Measurements from ENCODE around the gene ANKS1B. TPM values are rescaled to one million over a fixed set of nuclear protein-coding genes. Genes with fewer than 3 reads are reported as not detected.
"Not testable (repeated sequence)": the region's sequence is repeated elsewhere in the genome, so short reads cannot be mapped to it uniquely, and the experiment has no call there.

Gene ANKS1B
- total RNA-seq, 1 experiment from 2014 or later, result 9.7 TPM

GRCh38 chr12:99598785-99599184 lies 386.0 kb downstream of the ANKS1B start:
- ATAC-seq, result no peak
- no peak for DNase-seq (ENCODE audit: low read depth, low spot score)
- ChIA-PET CTCF (no interaction called here), POLR2A (no interaction called here)
- no peaks in the 10 kb centered on the region for H3K27me3 ChIP-seq (ENCODE audit: control insufficient read depth, insufficient read depth, low read length)
- H3K36me3 ChIP-seq (ENCODE audit: control insufficient read depth, insufficient read depth, low read length), result no peaks in the 10 kb centered on the region; the same call in 1 of the 2 replicates
- TF ChIP-seq TCF7L2 (IDR thresholded peaks at IDR 0.05; ENCODE audit: low read depth, low read length) (no peak), REST (IDR thresholded peaks at IDR 0.05; ENCODE audit: insufficient read depth in 1 of 2, low read depth in 2 of 2, low read length in 1 of 2) (no peak), POLR2AphosphoS5 (IDR thresholded peaks at IDR 0.05; ENCODE audit: low read depth, low read length) (no peak), SIN3A (IDR thresholded peaks at IDR 0.05; ENCODE audit: borderline replicate concordance, insufficient read depth, low read depth, low read length) (no peak)
- TF ChIP-seq, protein P1, sequence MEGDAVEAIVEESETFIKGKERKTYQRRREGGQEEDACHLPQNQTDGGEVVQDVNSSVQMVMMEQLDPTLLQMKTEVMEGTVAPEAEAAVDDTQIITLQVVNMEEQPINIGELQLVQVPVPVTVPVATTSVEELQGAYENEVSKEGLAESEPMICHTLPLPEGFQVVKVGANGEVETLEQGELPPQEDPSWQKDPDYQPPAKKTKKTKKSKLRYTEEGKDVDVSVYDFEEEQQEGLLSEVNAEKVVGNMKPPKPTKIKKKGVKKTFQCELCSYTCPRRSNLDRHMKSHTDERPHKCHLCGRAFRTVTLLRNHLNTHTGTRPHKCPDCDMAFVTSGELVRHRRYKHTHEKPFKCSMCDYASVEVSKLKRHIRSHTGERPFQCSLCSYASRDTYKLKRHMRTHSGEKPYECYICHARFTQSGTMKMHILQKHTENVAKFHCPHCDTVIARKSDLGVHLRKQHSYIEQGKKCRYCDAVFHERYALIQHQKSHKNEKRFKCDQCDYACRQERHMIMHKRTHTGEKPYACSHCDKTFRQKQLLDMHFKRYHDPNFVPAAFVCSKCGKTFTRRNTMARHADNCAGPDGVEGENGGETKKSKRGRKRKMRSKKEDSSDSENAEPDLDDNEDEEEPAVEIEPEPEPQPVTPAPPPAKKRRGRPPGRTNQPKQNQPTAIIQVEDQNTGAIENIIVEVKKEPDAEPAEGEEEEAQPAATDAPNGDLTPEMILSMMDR (IDR thresholded peaks at IDR 0.05), result no peak
- no peak overlapping the region for H3K4me3 ChIP-seq (ENCODE audit: low read depth in 2 of 2, low read length in 2 of 2)
- intact Hi-C loops (cut with micrococcal nuclease; ENCODE audit: unreplicated experiment), result no loop called here
- H3K9me3 ChIP-seq (ENCODE audit: control insufficient read depth, insufficient read depth, low read depth, low read length), result no peaks in the 10 kb centered on the region; the same call in 1 of the 2 replicates
- no peak overlapping the region for H3K27ac ChIP-seq (ENCODE audit: low read length)
- BruUV-seq (replicated peaks), result no TSS peak
- no peaks in the 10 kb centered on the region for H3K4me1 ChIP-seq (ENCODE audit: control insufficient read depth, insufficient read depth, low read length)
- in situ Hi-C loops (cut with HindIII; ENCODE audit: low pct_unique_long_range_greater_than_20kb, low sequenced_read_pairs), result no loop called here

DNA sequence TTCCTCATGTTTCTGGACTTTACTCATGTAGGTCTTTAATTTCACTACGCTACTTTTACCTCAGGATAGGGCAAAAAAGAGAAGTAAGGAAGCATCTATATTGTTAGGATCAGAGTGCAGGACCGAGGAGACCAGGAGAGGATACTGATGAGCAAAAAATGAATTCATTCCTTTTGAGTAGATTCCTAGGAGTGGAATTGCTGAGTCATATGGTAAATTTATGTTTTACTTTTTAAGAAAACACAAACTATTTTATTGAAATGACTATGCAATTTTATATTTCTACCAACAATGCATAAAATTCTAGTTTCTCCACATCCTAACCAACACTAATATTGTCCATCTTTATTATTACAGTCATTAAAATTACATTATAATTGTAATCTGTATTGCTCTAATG lies 388.0 kb downstream of the ANKS1B start:
- DNase-seq (ENCODE audit: low read depth, low spot score) (no peak), ATAC-seq (no peak)
- TF ChIP-seq TCF7L2 (IDR thresholded peaks at IDR 0.05; ENCODE audit: low read depth, low read length), result no peak
- no peaks in the 10 kb centered on the region; the same call in 1 of the 2 replicates for H3K9me3 ChIP-seq (ENCODE audit: control insufficient read depth, insufficient read depth, low read depth, low read length)
- in situ Hi-C loops (cut with HindIII; ENCODE audit: low pct_unique_long_range_greater_than_20kb, low sequenced_read_pairs) (no loop called here), intact Hi-C loops (cut with micrococcal nuclease; ENCODE audit: unreplicated experiment) (no loop called here)
- POLR2A ChIA-PET, result no interaction called here
- H3K4me1 ChIP-seq (ENCODE audit: control insufficient read depth, insufficient read depth, low read length), result no peaks in the 10 kb centered on the region
- H3K27ac ChIP-seq (ENCODE audit: low read length), result no peak overlapping the region
- H3K27me3 ChIP-seq (ENCODE audit: control insufficient read depth, insufficient read depth, low read length), result no peaks in the 10 kb centered on the region
- BruUV-seq (replicated peaks), result no TSS peak
- no peak overlapping the region for H3K4me3 ChIP-seq (ENCODE audit: low read depth in 2 of 2, low read length in 2 of 2)
- CTCF ChIA-PET, result no interaction called here
- no peaks in the 10 kb centered on the region; the same call in 1 of the 2 replicates for H3K36me3 ChIP-seq (ENCODE audit: control insufficient read depth, insufficient read depth, low read length)

DNA sequence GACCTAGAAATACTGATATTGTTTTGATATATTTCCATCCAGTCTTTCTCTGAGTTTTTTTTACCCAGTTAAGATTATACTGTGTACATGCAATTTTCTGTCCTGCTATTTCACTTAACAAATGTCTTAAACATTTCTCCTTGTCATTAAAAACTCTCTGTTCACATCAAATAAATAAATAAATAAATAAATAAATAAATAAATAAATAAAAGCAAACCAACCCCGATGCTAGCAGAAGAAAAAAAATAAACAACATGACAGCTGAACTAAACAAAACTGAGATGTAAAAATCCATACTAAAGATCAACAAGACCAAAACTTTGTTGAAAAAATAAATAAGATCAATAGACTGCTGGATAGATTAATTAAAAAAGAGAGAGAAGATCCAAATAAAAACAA lies 407.6 kb downstream of the ANKS1B start:
- H3K9me3 ChIP-seq (ENCODE audit: control insufficient read depth, insufficient read depth, low read depth, low read length); H3K27ac ChIP-seq (ENCODE audit: low read length); H3K4me3 ChIP-seq (ENCODE audit: low read depth in 2 of 2, low read length in 2 of 2); DNase-seq (ENCODE audit: low read depth, low spot score); BruUV-seq (replicated peaks); ATAC-seq; H3K36me3 ChIP-seq (ENCODE audit: control insufficient read depth, insufficient read depth, low read length); H3K27me3 ChIP-seq (ENCODE audit: control insufficient read depth, insufficient read depth, low read length); in situ Hi-C loops (cut with HindIII; ENCODE audit: low pct_unique_long_range_greater_than_20kb, low sequenced_read_pairs); intact Hi-C loops (cut with micrococcal nuclease; ENCODE audit: unreplicated experiment); H3K4me1 ChIP-seq (ENCODE audit: control insufficient read depth, insufficient read depth, low read length); CTCF ChIA-PET; POLR2A ChIA-PET: not testable (repeated sequence)
